ENCODE results near the gene TRAM2.

DNA sequence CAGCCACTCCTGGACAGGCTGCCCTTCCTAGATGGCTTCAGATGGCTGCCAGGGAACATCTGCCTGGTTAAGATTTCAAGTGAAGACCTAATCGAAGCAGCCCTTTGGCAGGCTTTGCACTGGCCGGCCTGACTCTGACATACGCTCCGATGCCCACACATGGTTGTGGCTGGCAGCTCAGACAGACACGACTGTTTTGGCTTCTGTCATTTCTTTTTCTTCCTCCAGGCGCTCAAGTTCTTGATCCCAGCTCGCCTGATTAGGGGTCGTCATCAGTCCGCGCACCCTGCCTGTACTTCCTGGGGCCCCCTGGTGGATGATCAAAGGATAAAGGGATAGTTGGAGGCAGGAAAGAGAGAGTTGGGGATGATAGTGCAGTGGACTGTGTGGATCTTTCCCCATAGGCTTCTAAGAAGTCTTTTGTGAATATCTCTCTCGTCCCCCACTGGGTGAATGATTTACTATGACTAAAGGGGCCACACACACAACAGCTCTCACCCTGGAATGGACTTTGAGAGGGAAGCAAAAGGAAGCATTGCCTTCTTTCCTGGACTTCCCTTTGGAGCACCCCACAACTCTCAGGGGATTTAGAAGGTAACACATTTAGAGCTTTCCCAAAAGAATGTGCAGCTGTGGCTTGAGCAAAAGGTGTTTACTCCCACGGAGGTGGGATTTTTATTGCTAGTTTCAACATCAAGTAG, 21.4 kb upstream of the TRAM2 start:
- TF ChIP-seq, protein P1, sequence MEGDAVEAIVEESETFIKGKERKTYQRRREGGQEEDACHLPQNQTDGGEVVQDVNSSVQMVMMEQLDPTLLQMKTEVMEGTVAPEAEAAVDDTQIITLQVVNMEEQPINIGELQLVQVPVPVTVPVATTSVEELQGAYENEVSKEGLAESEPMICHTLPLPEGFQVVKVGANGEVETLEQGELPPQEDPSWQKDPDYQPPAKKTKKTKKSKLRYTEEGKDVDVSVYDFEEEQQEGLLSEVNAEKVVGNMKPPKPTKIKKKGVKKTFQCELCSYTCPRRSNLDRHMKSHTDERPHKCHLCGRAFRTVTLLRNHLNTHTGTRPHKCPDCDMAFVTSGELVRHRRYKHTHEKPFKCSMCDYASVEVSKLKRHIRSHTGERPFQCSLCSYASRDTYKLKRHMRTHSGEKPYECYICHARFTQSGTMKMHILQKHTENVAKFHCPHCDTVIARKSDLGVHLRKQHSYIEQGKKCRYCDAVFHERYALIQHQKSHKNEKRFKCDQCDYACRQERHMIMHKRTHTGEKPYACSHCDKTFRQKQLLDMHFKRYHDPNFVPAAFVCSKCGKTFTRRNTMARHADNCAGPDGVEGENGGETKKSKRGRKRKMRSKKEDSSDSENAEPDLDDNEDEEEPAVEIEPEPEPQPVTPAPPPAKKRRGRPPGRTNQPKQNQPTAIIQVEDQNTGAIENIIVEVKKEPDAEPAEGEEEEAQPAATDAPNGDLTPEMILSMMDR (conservative IDR thresholded peaks at IDR 0.05; ENCODE audit: low read length), result peak; percentile 62
- TF ChIP-seq EZH2phosphoT487 (IDR thresholded peaks at IDR 0.05; ENCODE audit: borderline replicate concordance), result no peak
